ENCODE data around the gene ABCA3. TPM values are rescaled to one million over a fixed set of nuclear protein-coding genes. Genes with fewer than 3 reads are reported as not detected.
A peak's percentile ranks its signal among the peaks of the same experiment; 100 is the strongest.

ABCA3 gene
- total and polyA plus RNA-seq, 2 donors (not counting 1 experiment from before 2014, with no cell fraction given), result 3.1 to 5.1 TPM

GRCh38 chr16:2366660-2367309, 26.3 kb upstream of the ABCA3 start:
- DNase-seq, result peak; percentile 18
- intact Hi-C loops (cut with micrococcal nuclease), result no loop called here
- TF ChIP-seq EZH2 (IDR thresholded peaks at IDR 0.05; ENCODE audit: borderline replicate concordance, insufficient read depth, low read depth, low read length, poor library complexity, severe bottlenecking) (no peak), CTCF (IDR thresholded peaks at IDR 0.05) (no peak)
- Histone ChIP-seq H3K79me2 (ENCODE audit: control insufficient read depth, insufficient read depth, low read length) (no peaks in the 10 kb centered on the region), H2AFZ (ENCODE audit: insufficient read depth, low read depth, low read length, poor library complexity, severe bottlenecking) (no peak overlapping the region), H3K36me3 (replicated peaks in 1 of 2; ENCODE audit: control extremely low read depth in 1 of 2, control insufficient read depth in 1 of 2, extremely low read depth in 1 of 2, insufficient read depth in 2 of 2, low read length in 1 of 2) (no peaks in the 10 kb centered on the region), H3K27me3 (replicated peaks in 1 of 4; ENCODE audit: control extremely low read depth in 1 of 4, control insufficient read depth in 3 of 4, insufficient read depth in 4 of 4, low read length in 3 of 4) (peaks cover 0 to 16% (median 11%) of the 10 kb centered on the region in 4 experiments), H3K9me3 (ENCODE audit: control extremely low read depth in 1 of 3, control insufficient read depth in 2 of 3, insufficient read depth in 1 of 3, low read length in 2 of 3) (no peaks in the 10 kb centered on the region), H3K9ac (ENCODE audit: low read length) (no peak overlapping the region), H3K4me2 (replicated peaks; ENCODE audit: low read depth, low read length, poor library complexity, severe bottlenecking) (no peak overlapping the region), H3K27ac (ENCODE audit: low read length in 2 of 2) (no peak overlapping the region), H3K4me3 (ENCODE audit: control extremely low read depth in 1 of 5, extremely low read depth in 1 of 5, insufficient read depth in 1 of 5, low read depth in 2 of 5, low read length in 4 of 5) (no peak overlapping the region), H3K4me1 (ENCODE audit: control insufficient read depth in 2 of 2, insufficient read depth in 2 of 2, low read length in 2 of 2) (no peaks in the 10 kb centered on the region), H4K20me1 (ENCODE audit: control insufficient read depth, insufficient read depth, low read length, poor library complexity, severe bottlenecking) (no peaks in the 10 kb centered on the region)
- WGBS (ENCODE audit: insufficient coverage), result 65% methylated on average over 8 of the region's 13 CpGs
- Mint-ChIP-seq H3K4me1 (no peaks in the 10 kb centered on the region), H3K4me3 (no peak overlapping the region), H3K9me3 (ENCODE audit: insufficient read depth) (no peaks in the 10 kb centered on the region), H3K27me3 (peaks cover 41% of the 10 kb centered on the region), H3K27ac (no peak overlapping the region)
- ATAC-seq (ENCODE audit: low read depth), result no peak
- ChIA-PET POLR2A (no interaction called here), CTCF (no interaction called here)

DNA sequence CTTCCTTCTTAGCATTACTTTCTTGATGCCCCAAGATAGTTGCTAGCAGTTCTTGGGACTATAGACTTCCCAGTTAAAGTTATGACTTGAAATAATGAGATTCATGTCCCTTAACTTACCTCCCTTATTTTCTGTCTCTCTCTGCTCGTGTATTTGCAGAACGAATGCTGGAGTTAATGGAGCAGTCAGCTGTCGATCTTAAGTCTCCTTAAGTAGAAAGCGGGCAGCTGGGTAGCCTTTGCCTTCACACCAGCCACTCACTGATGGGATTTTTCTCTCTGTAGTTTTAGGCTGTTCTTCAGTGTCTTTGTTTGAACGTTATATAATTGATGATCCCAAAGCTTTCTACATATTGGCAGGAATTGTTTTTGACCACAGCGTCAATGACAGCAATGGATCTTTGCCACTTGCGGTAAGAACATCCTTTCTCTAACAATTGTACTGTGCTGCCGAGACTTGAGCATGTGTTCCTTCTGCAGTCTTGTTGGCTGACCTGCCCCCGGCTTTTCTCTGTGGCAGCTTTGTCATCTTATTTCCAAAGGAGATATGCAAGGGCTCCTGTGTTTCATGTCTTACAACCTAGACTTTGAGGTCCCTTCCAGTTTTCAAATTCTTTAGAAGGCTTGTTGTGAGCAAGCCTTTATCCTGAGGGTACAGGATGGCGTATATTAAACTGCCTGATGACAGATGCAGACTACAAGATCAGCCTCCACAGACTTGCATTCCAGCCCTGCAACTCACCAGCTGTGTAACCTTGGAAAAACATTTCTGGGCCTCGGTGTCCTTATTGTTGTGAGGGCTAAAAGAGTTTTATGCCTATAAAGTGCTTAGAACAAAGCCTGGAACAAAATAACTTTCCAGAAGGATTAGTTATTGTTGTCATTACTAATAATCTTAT, 25.1 kb upstream of the ABCA3 start:
- Histone ChIP-seq H2AFZ (ENCODE audit: insufficient read depth, low read depth, low read length, poor library complexity, severe bottlenecking) (no peak overlapping the region), H3K4me2 (replicated peaks; ENCODE audit: low read depth, low read length, poor library complexity, severe bottlenecking) (no peak overlapping the region), H3K36me3 (replicated peaks in 1 of 2; ENCODE audit: control extremely low read depth in 1 of 2, control insufficient read depth in 1 of 2, extremely low read depth in 1 of 2, insufficient read depth in 2 of 2, low read length in 1 of 2) (no peaks in the 10 kb centered on the region), H3K4me3 (ENCODE audit: control extremely low read depth in 1 of 5, extremely low read depth in 1 of 5, insufficient read depth in 1 of 5, low read depth in 2 of 5, low read length in 4 of 5) (no peak overlapping the region), H3K27ac (ENCODE audit: low read length in 2 of 2) (no peak overlapping the region), H3K79me2 (ENCODE audit: control insufficient read depth, insufficient read depth, low read length) (no peaks in the 10 kb centered on the region), H3K4me1 (ENCODE audit: control insufficient read depth in 2 of 2, insufficient read depth in 2 of 2, low read length in 2 of 2) (no peaks in the 10 kb centered on the region), H4K20me1 (ENCODE audit: control insufficient read depth, insufficient read depth, low read length, poor library complexity, severe bottlenecking) (no peaks in the 10 kb centered on the region), H3K27me3 (replicated peaks in 1 of 4; ENCODE audit: control extremely low read depth in 1 of 4, control insufficient read depth in 3 of 4, insufficient read depth in 4 of 4, low read length in 3 of 4) (peaks cover 0 to 12% (median 5%) of the 10 kb centered on the region in 4 experiments), H3K9ac (ENCODE audit: low read length) (no peak overlapping the region), H3K9me3 (ENCODE audit: control extremely low read depth in 1 of 3, control insufficient read depth in 2 of 3, insufficient read depth in 1 of 3, low read length in 2 of 3) (no peaks in the 10 kb centered on the region)
- ChIA-PET POLR2A (no interaction called here), CTCF (no interaction called here)
- H3K4me1 Mint-ChIP-seq, result no peaks in the 10 kb centered on the region
- peaks cover 47% of the 10 kb centered on the region for H3K27me3 Mint-ChIP-seq
- no peaks in the 10 kb centered on the region for H3K9me3 Mint-ChIP-seq (ENCODE audit: insufficient read depth)
- WGBS (ENCODE audit: insufficient coverage), result 90% methylated on average over 5 of the region's 11 CpGs
- intact Hi-C loops (cut with micrococcal nuclease), result no loop called here
- H3K27ac Mint-ChIP-seq, result no peak overlapping the region
- DNase-seq, result no peak
- TF ChIP-seq CTCF (IDR thresholded peaks at IDR 0.05) (no peak), EZH2 (IDR thresholded peaks at IDR 0.05; ENCODE audit: borderline replicate concordance, insufficient read depth, low read depth, low read length, poor library complexity, severe bottlenecking) (no peak)
- H3K4me3 Mint-ChIP-seq, result no peak overlapping the region
- ATAC-seq (ENCODE audit: low read depth), result no peak

Data from B cell (primary cell).